HCT116 (cell line): ENCODE data around the gene JAK1. TPM values are rescaled to one million over a fixed set of nuclear protein-coding genes. Genes with fewer than 3 reads are reported as not detected.

Experiments
- ATAC-seq: fragments of 200-7000 bp; cut with Tn5 transposase; 2 replicates; pipeline ENCODE4 v1.9.1; 2020; ENCODE audit warnings: mild to moderate bottlenecking, moderate library complexity
- BruUV-seq: library from RNA; stranded (reverse); fragments of 400-500 nt; replicated peaks from 2 replicates; lab custom pipeline; 2021; lab: Mats Ljungman, UMichigan
- CTCF ChIA-PET: fragments of 300-600 bp; sonication (Branson Sonifier 250); formaldehyde crosslinking; loops from one replicate; lab custom pipeline; 2021; ENCODE audit warnings: antibody characterized with exemption; lab: Charles Lee
- POLR2A ChIA-PET: fragments of 300-600, 350-600 bp; sonication (Branson Sonifier 250); formaldehyde crosslinking; loops from one replicate; lab custom pipeline; 2021; ENCODE audit warnings: antibody characterized with exemption; lab: Charles Lee
- RAD21 ChIA-PET, 2 experiments: fragments of 300-600 bp; sonication (Branson Sonifier 250); formaldehyde crosslinking; loops; one replicate each; lab custom pipeline; 2023; ENCODE audit warnings: low total read pairs in 2 of 2; ENCODE audit not compliant: uncharacterized antibody in 2 of 2, unreplicated experiment in 2 of 2, low non-redundant PET in 1 of 2; lab: Charles Lee
- DNase-seq: peaks from one replicate; pipeline ENCODE4 v3.0.0-alpha.2; 2010; ENCODE audit warnings: low read depth, low spot score
- H2AFZ ChIP-seq: fragments of 200-600 bp; shearing (Covaris generic), sonication (generic); 2 replicates; pipeline ENCODE4 v1.6.1; 2017; ENCODE audit warnings: low read depth, mixed run types, mixed read lengths, antibody characterized with exemption, low read length; ENCODE audit not compliant: poor library complexity, severe bottlenecking
- H3K27ac ChIP-seq: 2 replicates; pipeline ENCODE4 v1.5.1; 2012; ENCODE audit warnings: low read depth, low read length
- H3K27me3 ChIP-seq: fragments of 200-600 bp; sonication (generic); 2 replicates; pipeline ENCODE4 v1.6.1; 2016; ENCODE audit warnings: mixed run types, low read length, mixed read lengths; ENCODE audit not compliant: insufficient read depth
- H3K36me3 ChIP-seq, 2 experiments: fragments of 200-500 bp in 1 of 2; fragments of 200-600 bp in 1 of 2; sonication (Bioruptor generic) in 1 of 2; sonication (generic) in 1 of 2; 2 replicates each; pipeline versions ENCODE4 v1.5.1 to v1.6.1; 2014 to 2016; ENCODE audit warnings: low read length in 2 of 2, inconsistent platforms in 1 of 2, mixed read lengths in 1 of 2, mixed run types in 1 of 2; ENCODE audit not compliant: insufficient read depth in 2 of 2, control insufficient read depth in 1 of 2
- H3K4me1 ChIP-seq, 2 experiments: fragments of 200-600 bp in 1 of 2; sonication (generic) in 1 of 2; 2 replicates each; pipeline versions ENCODE4 v1.5.1 to v1.6.1; 2012 to 2017; ENCODE audit warnings: low read length in 2 of 2, inconsistent platforms in 1 of 2, mild to moderate bottlenecking in 1 of 2, mixed read lengths in 1 of 2, mixed run types in 1 of 2, moderate library complexity in 1 of 2; ENCODE audit not compliant: insufficient read depth in 2 of 2, control insufficient read depth in 1 of 2
- H3K4me2 ChIP-seq: fragments of 200-600 bp; sonication (generic); 2 replicates; pipeline ENCODE4 v1.6.1; 2017; ENCODE audit warnings: mixed run types, low read length, mixed read lengths
- H3K4me3 ChIP-seq, 2 experiments: fragments of 200-600 bp in 1 of 2; sonication (generic) in 1 of 2; replicated peaks in 1 of 2; 2 replicates each; pipeline ENCODE4 v1.5.1; 2011 to 2016; ENCODE audit warnings: low read length in 2 of 2, control low read depth in 1 of 2, low read depth in 1 of 2, mild to moderate bottlenecking in 1 of 2, mixed read lengths in 1 of 2, mixed run types in 1 of 2
- H3K79me2 ChIP-seq: fragments of 200-600 bp; sonication (generic); 2 replicates; pipeline ENCODE4 v1.6.1; 2017; ENCODE audit warnings: mild to moderate bottlenecking, mixed run types, low read length, moderate library complexity, mixed read lengths; ENCODE audit not compliant: insufficient read depth
- H3K9ac ChIP-seq: fragments of 200-600 bp; sonication (generic); 2 replicates; pipeline ENCODE4 v1.6.1; 2016; ENCODE audit warnings: low read length, mixed read lengths
- H3K9me2 ChIP-seq: fragments of 200-600 bp; sonication (generic), shearing (Covaris generic); 2 replicates; pipeline ENCODE4 v1.6.1; 2017; ENCODE audit warnings: mixed run types, mild to moderate bottlenecking, moderate library complexity; ENCODE audit not compliant: insufficient read depth
- H3K9me3 ChIP-seq, 2 experiments: fragments of 200-500 bp in 1 of 2; fragments of 200-600 bp in 1 of 2; sonication (Bioruptor generic) in 1 of 2; sonication (generic) in 1 of 2; 2 replicates each; pipeline ENCODE4 v1.6.1; 2014 to 2017; ENCODE audit warnings: low read length in 2 of 2, mixed read lengths in 2 of 2, inconsistent platforms in 1 of 2, low read depth in 1 of 2, mild to moderate bottlenecking in 1 of 2, mixed run types in 1 of 2, moderate library complexity in 1 of 2; ENCODE audit not compliant: control insufficient read depth in 1 of 2, insufficient read depth in 1 of 2
- H4K20me1 ChIP-seq: fragments of 200-600 bp; sonication (generic), shearing (Covaris generic); 2 replicates; pipeline ENCODE4 v1.6.1; 2017; ENCODE audit warnings: mixed run types, mild to moderate bottlenecking, moderate library complexity; ENCODE audit not compliant: insufficient read depth
- CEBPB ChIP-seq: IDR thresholded peaks from 2 replicates; pipeline ENCODE4 v1.6.1; 2012; ENCODE audit warnings: low read depth
- EGR1 ChIP-seq: IDR thresholded peaks from 2 replicates; pipeline ENCODE4 v1.6.1; 2012; ENCODE audit warnings: low read depth
- ELF1 ChIP-seq: IDR thresholded peaks from 2 replicates; pipeline ENCODE4 v1.6.1; 2012; ENCODE audit warnings: low read depth, borderline replicate concordance
- EZH2 ChIP-seq: fragments of 200-600 bp; sonication (generic); IDR thresholded peaks from 2 replicates; pipeline ENCODE4 v1.6.1; 2017; ENCODE audit warnings: antibody characterized with exemption, mixed run types
- EZH2phosphoT487 ChIP-seq: fragments of 200-600 bp; IDR thresholded peaks from 2 replicates; pipeline ENCODE4 v1.6.1; 2018; ENCODE audit warnings: antibody characterized with exemption, borderline replicate concordance
- FOSL1 ChIP-seq: IDR thresholded peaks from 2 replicates; pipeline ENCODE4 v1.6.1; 2012; ENCODE audit warnings: low read depth
- JUND ChIP-seq: IDR thresholded peaks from 2 replicates; pipeline ENCODE4 v1.6.1; 2012
- POLR2A ChIP-seq: IDR thresholded peaks from 2 replicates; pipeline ENCODE4 v1.7.0; 2011; ENCODE audit warnings: borderline replicate concordance; ENCODE audit not compliant: insufficient read depth, insufficient read length; ENCODE audit errors: extremely low read depth
- RAD21 ChIP-seq: IDR thresholded peaks from 2 replicates; pipeline ENCODE4 v1.6.1; 2012; ENCODE audit warnings: low read depth, mild to moderate bottlenecking
- SIN3A ChIP-seq: IDR thresholded peaks from 2 replicates; pipeline ENCODE4 v1.6.1; 2012; ENCODE audit warnings: low read depth
- SP1 ChIP-seq: IDR thresholded peaks from 2 replicates; pipeline ENCODE4 v1.6.1; 2012; ENCODE audit warnings: low read depth
- SRF ChIP-seq: IDR thresholded peaks from 2 replicates; pipeline ENCODE4 v1.6.1; 2012; ENCODE audit warnings: low read depth
- TCF7L2 ChIP-seq: IDR thresholded peaks from 2 replicates; pipeline ENCODE4 v1.7.0; 2011; ENCODE audit warnings: borderline replicate concordance, inconsistent platforms; ENCODE audit not compliant: insufficient read depth, insufficient read length; ENCODE audit errors: extremely low read depth
- YY1 ChIP-seq: IDR thresholded peaks from 2 replicates; pipeline ENCODE4 v1.6.1; 2011; ENCODE audit warnings: low read length, low read depth, moderate library complexity, mild to moderate bottlenecking; ENCODE audit not compliant: insufficient replicate concordance; ENCODE audit errors: extremely low read depth
- ZFX ChIP-seq: fragments of 450-650 bp; IDR thresholded peaks from 2 replicates; pipeline ENCODE4 v1.6.1; 2017
- intact Hi-C: fragments of 100-400 bp; cut with micrococcal nuclease; formaldehyde crosslinking; loops from 2 replicates; pipeline ENCODE4 v1.10.0; 2022
- total RNA-seq: library from RNA; stranded (reverse); gene quantifications from one replicate; pipeline ENCODE4 v1.2.1, GENCODE V29; 2021; ENCODE audit not compliant: unreplicated experiment
- TF ChIP-seq, protein P1 (sequence below): IDR thresholded peaks from 2 replicates; pipeline ENCODE4 v1.6.1; 2012; ENCODE audit warnings: low read depth
- TF ChIP-seq, protein P2 (sequence below), 3 experiments: fragments of 200-600 bp in 1 of 3; sonication (generic) in 1 of 3; IDR thresholded peaks in 2 of 3; conservative IDR thresholded peaks in 1 of 3; 2 replicates each; pipeline ENCODE4 v1.5.1; 2012 to 2017; ENCODE audit warnings: low read depth in 2 of 3, low read length in 2 of 3, antibody characterized with exemption in 1 of 3, borderline replicate concordance in 1 of 3, control low read depth in 1 of 3, mild to moderate bottlenecking in 1 of 3, mixed read lengths in 1 of 3, mixed run types in 1 of 3, moderate library complexity in 1 of 3; ENCODE audit not compliant: insufficient read depth in 1 of 3
- TF ChIP-seq, protein P3 (sequence below): IDR thresholded peaks from 2 replicates; pipeline ENCODE4 v1.6.1; 2012
- TF ChIP-seq, protein P4 (sequence below): IDR thresholded peaks from 2 replicates; pipeline ENCODE4 v1.6.1; 2011; ENCODE audit warnings: mild to moderate bottlenecking, low read length, moderate library complexity; ENCODE audit not compliant: insufficient replicate concordance; ENCODE audit errors: extremely low read depth

JAK1 gene
- total RNA-seq, 1 experiment from 2014 or later: 53.2 TPM

DNA sequence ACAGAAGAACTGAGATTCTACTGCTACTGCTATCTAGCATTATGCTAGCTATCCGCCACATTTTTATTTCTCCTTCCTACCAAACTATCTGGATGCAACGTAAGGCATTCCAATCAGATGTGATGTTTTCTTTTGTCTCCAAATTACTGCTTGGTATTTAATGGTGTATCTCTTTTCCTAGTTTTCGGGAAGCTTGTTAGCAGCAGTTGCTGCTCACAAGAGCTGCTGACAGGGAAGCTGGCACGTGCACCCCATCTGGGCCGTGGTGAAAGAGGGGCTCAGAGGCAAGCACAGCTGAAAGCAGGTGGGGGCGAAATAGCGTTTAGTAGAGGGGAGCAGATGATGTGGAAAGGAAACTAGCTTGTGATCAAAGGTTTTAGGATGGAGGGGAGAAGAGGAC is 57.3 kb downstream of the JAK1 start (continued):
- TF ChIP-seq, protein P1, sequence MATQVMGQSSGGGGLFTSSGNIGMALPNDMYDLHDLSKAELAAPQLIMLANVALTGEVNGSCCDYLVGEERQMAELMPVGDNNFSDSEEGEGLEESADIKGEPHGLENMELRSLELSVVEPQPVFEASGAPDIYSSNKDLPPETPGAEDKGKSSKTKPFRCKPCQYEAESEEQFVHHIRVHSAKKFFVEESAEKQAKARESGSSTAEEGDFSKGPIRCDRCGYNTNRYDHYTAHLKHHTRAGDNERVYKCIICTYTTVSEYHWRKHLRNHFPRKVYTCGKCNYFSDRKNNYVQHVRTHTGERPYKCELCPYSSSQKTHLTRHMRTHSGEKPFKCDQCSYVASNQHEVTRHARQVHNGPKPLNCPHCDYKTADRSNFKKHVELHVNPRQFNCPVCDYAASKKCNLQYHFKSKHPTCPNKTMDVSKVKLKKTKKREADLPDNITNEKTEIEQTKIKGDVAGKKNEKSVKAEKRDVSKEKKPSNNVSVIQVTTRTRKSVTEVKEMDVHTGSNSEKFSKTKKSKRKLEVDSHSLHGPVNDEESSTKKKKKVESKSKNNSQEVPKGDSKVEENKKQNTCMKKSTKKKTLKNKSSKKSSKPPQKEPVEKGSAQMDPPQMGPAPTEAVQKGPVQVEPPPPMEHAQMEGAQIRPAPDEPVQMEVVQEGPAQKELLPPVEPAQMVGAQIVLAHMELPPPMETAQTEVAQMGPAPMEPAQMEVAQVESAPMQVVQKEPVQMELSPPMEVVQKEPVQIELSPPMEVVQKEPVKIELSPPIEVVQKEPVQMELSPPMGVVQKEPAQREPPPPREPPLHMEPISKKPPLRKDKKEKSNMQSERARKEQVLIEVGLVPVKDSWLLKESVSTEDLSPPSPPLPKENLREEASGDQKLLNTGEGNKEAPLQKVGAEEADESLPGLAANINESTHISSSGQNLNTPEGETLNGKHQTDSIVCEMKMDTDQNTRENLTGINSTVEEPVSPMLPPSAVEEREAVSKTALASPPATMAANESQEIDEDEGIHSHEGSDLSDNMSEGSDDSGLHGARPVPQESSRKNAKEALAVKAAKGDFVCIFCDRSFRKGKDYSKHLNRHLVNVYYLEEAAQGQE: no peak
- TF ChIP-seq POLR2A (no peak), FOSL1 (no peak), CEBPB (no peak), SP1 (no peak), SIN3A (no peak), JUND (no peak), EGR1 (no peak), EZH2phosphoT487 (no peak), YY1 (no peak), ELF1 (no peak)
- TF ChIP-seq, all 23 proteins: peak for 0

DNA sequence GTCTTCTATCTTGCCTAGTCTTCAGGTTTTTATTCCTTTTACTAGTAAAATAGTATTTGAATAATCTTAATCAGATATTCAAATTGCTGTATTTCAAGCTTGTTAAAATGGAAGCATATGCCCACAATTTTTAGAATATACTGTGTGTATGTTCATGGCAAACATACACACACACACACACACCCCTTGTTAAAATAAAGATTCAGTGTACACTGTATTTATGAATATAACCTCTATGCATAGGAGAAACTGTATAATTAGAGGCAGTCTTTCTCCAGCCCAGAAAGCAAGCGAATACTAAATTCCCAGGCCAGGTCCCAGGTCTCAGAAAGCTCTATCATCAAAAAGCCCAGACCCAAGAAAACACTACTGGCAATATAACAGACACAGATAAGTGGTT is 57.8 kb downstream of the JAK1 start:
- ChIA-PET CTCF (no interaction called here), POLR2A (interaction anchor here (1.0 kb wide), 1 partner anchor 9 kb away, joined by 3 read pairs; no protein-coding TSS in a partner anchor)
- no peak for TF ChIP-seq ELF1
- TF ChIP-seq ZFX: no peak
- no peak for TF ChIP-seq CEBPB
- TF ChIP-seq, protein P2, sequence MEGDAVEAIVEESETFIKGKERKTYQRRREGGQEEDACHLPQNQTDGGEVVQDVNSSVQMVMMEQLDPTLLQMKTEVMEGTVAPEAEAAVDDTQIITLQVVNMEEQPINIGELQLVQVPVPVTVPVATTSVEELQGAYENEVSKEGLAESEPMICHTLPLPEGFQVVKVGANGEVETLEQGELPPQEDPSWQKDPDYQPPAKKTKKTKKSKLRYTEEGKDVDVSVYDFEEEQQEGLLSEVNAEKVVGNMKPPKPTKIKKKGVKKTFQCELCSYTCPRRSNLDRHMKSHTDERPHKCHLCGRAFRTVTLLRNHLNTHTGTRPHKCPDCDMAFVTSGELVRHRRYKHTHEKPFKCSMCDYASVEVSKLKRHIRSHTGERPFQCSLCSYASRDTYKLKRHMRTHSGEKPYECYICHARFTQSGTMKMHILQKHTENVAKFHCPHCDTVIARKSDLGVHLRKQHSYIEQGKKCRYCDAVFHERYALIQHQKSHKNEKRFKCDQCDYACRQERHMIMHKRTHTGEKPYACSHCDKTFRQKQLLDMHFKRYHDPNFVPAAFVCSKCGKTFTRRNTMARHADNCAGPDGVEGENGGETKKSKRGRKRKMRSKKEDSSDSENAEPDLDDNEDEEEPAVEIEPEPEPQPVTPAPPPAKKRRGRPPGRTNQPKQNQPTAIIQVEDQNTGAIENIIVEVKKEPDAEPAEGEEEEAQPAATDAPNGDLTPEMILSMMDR (IDR thresholded peaks at IDR 0.05 in 2 of 3, conservative IDR thresholded peaks at IDR 0.05 in 1 of 3; ENCODE audit: borderline replicate concordance in 1 of 3, insufficient read depth in 1 of 3, low read depth in 2 of 3, low read length in 2 of 3): no peak
- no peak for TF ChIP-seq EZH2phosphoT487
- no peak for TF ChIP-seq JUND
- no peak for TF ChIP-seq FOSL1
- no peak for TF ChIP-seq SRF
- TF ChIP-seq, protein P3, sequence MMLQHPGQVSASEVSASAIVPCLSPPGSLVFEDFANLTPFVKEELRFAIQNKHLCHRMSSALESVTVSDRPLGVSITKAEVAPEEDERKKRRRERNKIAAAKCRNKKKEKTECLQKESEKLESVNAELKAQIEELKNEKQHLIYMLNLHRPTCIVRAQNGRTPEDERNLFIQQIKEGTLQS: no peak
- TF ChIP-seq RAD21: no peak
- no peak for TF ChIP-seq SP1
- TF ChIP-seq EGR1: no peak
- TF ChIP-seq, protein P4, sequence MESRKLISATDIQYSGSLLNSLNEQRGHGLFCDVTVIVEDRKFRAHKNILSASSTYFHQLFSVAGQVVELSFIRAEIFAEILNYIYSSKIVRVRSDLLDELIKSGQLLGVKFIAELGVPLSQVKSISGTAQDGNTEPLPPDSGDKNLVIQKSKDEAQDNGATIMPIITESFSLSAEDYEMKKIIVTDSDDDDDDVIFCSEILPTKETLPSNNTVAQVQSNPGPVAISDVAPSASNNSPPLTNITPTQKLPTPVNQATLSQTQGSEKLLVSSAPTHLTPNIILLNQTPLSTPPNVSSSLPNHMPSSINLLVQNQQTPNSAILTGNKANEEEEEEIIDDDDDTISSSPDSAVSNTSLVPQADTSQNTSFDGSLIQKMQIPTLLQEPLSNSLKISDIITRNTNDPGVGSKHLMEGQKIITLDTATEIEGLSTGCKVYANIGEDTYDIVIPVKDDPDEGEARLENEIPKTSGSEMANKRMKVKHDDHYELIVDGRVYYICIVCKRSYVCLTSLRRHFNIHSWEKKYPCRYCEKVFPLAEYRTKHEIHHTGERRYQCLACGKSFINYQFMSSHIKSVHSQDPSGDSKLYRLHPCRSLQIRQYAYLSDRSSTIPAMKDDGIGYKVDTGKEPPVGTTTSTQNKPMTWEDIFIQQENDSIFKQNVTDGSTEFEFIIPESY: no peak
- no peak for TF ChIP-seq SIN3A
- no peak for TF ChIP-seq EZH2
- TF ChIP-seq TCF7L2: no peak
- TF ChIP-seq, all 23 proteins: peak for 0
- H3K79me2 ChIP-seq: peaks cover 28% of the 10 kb centered on the region
- H3K4me2 ChIP-seq: no peak overlapping the region
- no peak overlapping the region for H3K9ac ChIP-seq
- intact Hi-C loops: no loop called here
- no peak overlapping the region for H2AFZ ChIP-seq
- ATAC-seq (no peak), DNase-seq (no peak)
- no peak overlapping the region for H3K27ac ChIP-seq
- RAD21 ChIA-PET: no interaction called here
- no peaks in the 10 kb centered on the region for H3K36me3 ChIP-seq
- no peaks in the 10 kb centered on the region for H3K9me2 ChIP-seq
- no TSS peak for BruUV-seq
- H4K20me1 ChIP-seq: no peaks in the 10 kb centered on the region
- no peaks in the 10 kb centered on the region for H3K27me3 ChIP-seq
- H3K4me3 ChIP-seq: no peak overlapping the region
- H3K9me3 ChIP-seq: no peaks in the 10 kb centered on the region
- H3K4me1 ChIP-seq: peaks cover 8 to 17% of the 10 kb centered on the region in 2 experiments
